GM12801 (cell line): Measurements from ENCODE around the gene ZNF134.

Experiments used
- CTCF ChIP-seq: IDR thresholded peaks from one replicate; pipeline ENCODE4 v1.5.1; 2011; ENCODE audit warnings: control low read depth; ENCODE audit not compliant: insufficient read length; ENCODE audit errors: extremely low read depth

The ZNF134 gene

GRCh38 chr19:57642396-57643046, 28.5 kb downstream of the ZNF134 start:
- TF ChIP-seq CTCF, result no peak

GRCh38 chr19:57643734-57644133, 29.7 kb downstream of the ZNF134 start:
- TF ChIP-seq CTCF, result no peak

GRCh38 chr19:57648331-57649003, 34.4 kb downstream of the ZNF134 start:
- TF ChIP-seq CTCF, result no peak

- no peak for TF ChIP-seq CTCF
Measured at GRCh38 chr19:57651654-57651996, 37.6 kb downstream of the ZNF134 start.

- no peak for TF ChIP-seq CTCF
Measured at GRCh38 chr19:57653689-57654088, 39.6 kb downstream of the ZNF134 start.

- TF ChIP-seq CTCF, result no peak
Measured at GRCh38 chr19:57655443-57655842, 41.4 kb downstream of the ZNF134 start.

- TF ChIP-seq CTCF, result no peak
Measured at GRCh38 chr19:57656346-57656745, 42.3 kb downstream of the ZNF134 start.
